Duodenal mucosa (tissue), 2 donors: ENCODE measurements around the gene EXTL2.
"Not testable (repeated sequence)": the region's sequence is repeated elsewhere in the genome, so short reads cannot be mapped to it uniquely, and the experiment has no call there.

ENCODE experiments used
- H3K27ac ChIP-seq: one replicate; pipeline ENCODE4 v1.7.0; 2013; ENCODE audit warnings: low read depth, low read length
- H3K27me3 ChIP-seq, 2 donors: one replicate each; pipeline ENCODE4 v1.7.0; 2013; ENCODE audit warnings: low read length in 2 of 2, control low read depth in 1 of 2; ENCODE audit not compliant: insufficient read depth in 2 of 2, control insufficient read depth in 1 of 2
- H3K36me3 ChIP-seq, 2 donors: one replicate each; pipeline ENCODE4 v1.7.0; 2013; ENCODE audit warnings: low read length in 2 of 2, control low read depth in 1 of 2; ENCODE audit not compliant: insufficient read depth in 2 of 2, control insufficient read depth in 1 of 2
- H3K4me1 ChIP-seq, 2 donors: one replicate each; pipeline ENCODE4 v1.7.0; 2013; ENCODE audit warnings: low read length in 2 of 2, control low read depth in 1 of 2; ENCODE audit not compliant: insufficient read depth in 2 of 2, control insufficient read depth in 1 of 2
- H3K4me3 ChIP-seq, 2 donors: one replicate each; pipeline ENCODE4 v1.7.0; 2013; ENCODE audit warnings: low read length in 2 of 2, low read depth in 1 of 2
- H3K9ac ChIP-seq, 2 donors: one replicate each; pipeline ENCODE4 v1.7.0; 2013; ENCODE audit warnings: low read length in 2 of 2, low read depth in 1 of 2
- H3K9me3 ChIP-seq, 2 donors: one replicate each; pipeline ENCODE4 v1.7.0; 2013; ENCODE audit warnings: low read length in 2 of 2, control low read depth in 1 of 2; ENCODE audit not compliant: control insufficient read depth in 1 of 2

Gene EXTL2, protein sequence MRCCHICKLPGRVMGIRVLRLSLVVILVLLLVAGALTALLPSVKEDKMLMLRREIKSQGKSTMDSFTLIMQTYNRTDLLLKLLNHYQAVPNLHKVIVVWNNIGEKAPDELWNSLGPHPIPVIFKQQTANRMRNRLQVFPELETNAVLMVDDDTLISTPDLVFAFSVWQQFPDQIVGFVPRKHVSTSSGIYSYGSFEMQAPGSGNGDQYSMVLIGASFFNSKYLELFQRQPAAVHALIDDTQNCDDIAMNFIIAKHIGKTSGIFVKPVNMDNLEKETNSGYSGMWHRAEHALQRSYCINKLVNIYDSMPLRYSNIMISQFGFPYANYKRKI

GRCh38 chr1:100894603-100895539, at the start of gene EXTL2:
Gene EXTL2, minus strand, starts transcription at chr1:100894842. Its CDS starts 6,085 bp downstream, at chr1:100888757.
- Histone ChIP-seq H3K27ac (peak within 1 kb of the TSS; percentile 90), H3K4me1 (peaks cover 17 to 18% of the 10 kb centered on the region in 2 donors), H3K9ac (peak within 1 kb of the TSS; percentile 63 to 93), H3K4me3 (peak within 1 kb of the TSS; percentile 96 to 98), H3K9me3 (peaks cover 3 to 5% of the 10 kb centered on the region in 2 donors), H3K27me3 (no peaks in the 10 kb centered on the region), H3K36me3 (peaks cover 3 to 13% of the 10 kb centered on the region in 2 donors)

GRCh38 chr1:100943533-100943932, 48.9 kb upstream of the EXTL2 start:
- H3K4me1 ChIP-seq = no peaks in the 10 kb centered on the region
- H3K9ac ChIP-seq = no peak overlapping the region
- H3K36me3 ChIP-seq = peaks cover under 1 to 16% of the 10 kb centered on the region in 2 donors
- no peaks in the 10 kb centered on the region for H3K27me3 ChIP-seq
- no peak overlapping the region for H3K27ac ChIP-seq
- no peak overlapping the region for H3K4me3 ChIP-seq
- no peaks in the 10 kb centered on the region for H3K9me3 ChIP-seq

GRCh38 chr1:100942304-100943046, 47.8 kb upstream of the EXTL2 start:
- Histone ChIP-seq H3K4me3 (no peak overlapping the region), H3K9ac (no peak overlapping the region), H3K4me1 (no peaks in the 10 kb centered on the region), H3K27me3 (no peaks in the 10 kb centered on the region), H3K36me3 (peaks cover 3 to 21% of the 10 kb centered on the region in 2 donors), H3K9me3 (no peaks in the 10 kb centered on the region), H3K27ac (no peak overlapping the region)

GRCh38 chr1:100941580-100942216, 47.1 kb upstream of the EXTL2 start:
- H3K9ac ChIP-seq = no peak overlapping the region
- H3K9me3 ChIP-seq = no peaks in the 10 kb centered on the region
- no peak overlapping the region for H3K27ac ChIP-seq
- no peak overlapping the region for H3K4me3 ChIP-seq
- no peaks in the 10 kb centered on the region for H3K4me1 ChIP-seq
- H3K27me3 ChIP-seq = no peaks in the 10 kb centered on the region
- H3K36me3 ChIP-seq = peaks cover 3 to 21% of the 10 kb centered on the region in 2 donors

GRCh38 chr1:100941098-100941527, 46.5 kb upstream of the EXTL2 start:
- Histone ChIP-seq H3K27ac (no peak overlapping the region), H3K4me3 (no peak overlapping the region), H3K9ac (no peak overlapping the region), H3K27me3 (no peaks in the 10 kb centered on the region), H3K9me3 (no peaks in the 10 kb centered on the region), H3K36me3 (peaks cover 3 to 21% of the 10 kb centered on the region in 2 donors), H3K4me1 (no peaks in the 10 kb centered on the region)

- Histone ChIP-seq H3K9ac (no peak overlapping the region), H3K4me1 (no peaks in the 10 kb centered on the region), H3K36me3 (peaks cover 7 to 12% of the 10 kb centered on the region in 2 donors), H3K9me3 (no peaks in the 10 kb centered on the region), H3K4me3 (no peak overlapping the region), H3K27ac (no peak overlapping the region), H3K27me3 (no peaks in the 10 kb centered on the region)
These were observed 41.7 kb upstream of the EXTL2 start for GRCh38 chr1:100936194-100936967.

DNA sequence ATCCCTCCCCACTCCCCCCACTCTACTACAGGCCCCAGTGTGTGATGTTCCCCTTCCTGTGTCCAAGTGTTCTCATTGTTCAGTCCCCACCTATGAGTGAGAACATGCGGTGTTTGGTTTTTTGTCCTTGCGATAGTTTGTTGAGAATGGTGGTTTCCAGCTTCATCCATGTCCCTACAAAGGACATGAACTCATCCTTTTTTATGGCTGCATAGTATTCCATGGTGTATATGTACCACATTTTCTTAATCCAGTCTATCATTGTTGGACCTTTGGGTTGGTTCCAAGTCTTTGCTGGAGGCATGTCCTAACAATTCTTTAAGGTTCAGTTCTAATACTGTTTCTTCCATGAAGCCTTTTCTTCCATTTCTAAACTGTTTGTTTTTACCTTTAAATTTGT, 38.9 kb upstream of the EXTL2 start:
- H3K27ac ChIP-seq, H3K4me1 ChIP-seq, H3K27me3 ChIP-seq, H3K9me3 ChIP-seq, H3K4me3 ChIP-seq, H3K9ac ChIP-seq: not testable (repeated sequence)
- peaks cover 7 to 10% of the 10 kb centered on the region in 2 donors for H3K36me3 ChIP-seq

DNA sequence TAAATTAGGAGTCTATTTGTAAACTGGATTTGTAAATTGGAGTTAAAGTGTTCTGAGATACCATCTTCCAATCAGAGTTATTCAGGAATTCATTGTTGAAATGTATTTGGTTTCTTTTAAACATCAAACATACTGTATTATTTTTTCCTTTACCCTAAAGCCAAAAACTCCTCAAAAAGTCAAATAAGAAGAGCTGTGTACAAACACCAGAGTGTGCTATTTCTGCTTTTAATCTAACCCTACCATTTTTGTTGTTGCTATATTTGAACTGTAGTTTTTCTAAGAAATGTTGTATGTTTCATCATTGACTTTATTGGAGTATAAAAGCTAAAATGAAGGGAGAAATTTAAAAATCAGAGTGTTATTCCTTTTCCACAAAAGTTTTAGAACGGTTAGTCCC, 37.1 kb upstream of the EXTL2 start:
- H3K9ac ChIP-seq = no peak overlapping the region
- H3K4me3 ChIP-seq = no peak overlapping the region
- H3K9me3 ChIP-seq = no peaks in the 10 kb centered on the region

DNA sequence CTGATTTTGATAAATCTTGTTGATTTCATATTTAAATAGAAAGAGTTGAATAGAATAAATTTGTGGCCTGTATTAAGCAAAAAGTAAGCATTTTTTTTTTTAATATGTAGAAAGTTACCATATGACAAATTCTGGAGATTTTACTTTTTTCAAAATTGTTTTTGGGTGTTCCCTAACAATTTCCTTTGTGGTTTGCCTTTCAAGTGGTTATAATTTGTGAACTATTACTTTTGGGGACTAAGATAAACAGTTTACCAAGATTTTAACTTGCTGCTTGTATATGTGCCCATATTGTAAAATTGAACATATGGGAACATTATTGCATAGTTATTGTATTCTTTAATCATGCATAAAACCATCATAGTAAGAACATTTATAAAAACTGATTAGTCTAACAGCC, 35.9 kb upstream of the EXTL2 start:
- no peaks in the 10 kb centered on the region for H3K9me3 ChIP-seq
- no peaks in the 10 kb centered on the region for H3K27me3 ChIP-seq
- H3K27ac ChIP-seq = no peak overlapping the region
- H3K4me1 ChIP-seq = no peaks in the 10 kb centered on the region
- no peak overlapping the region for H3K9ac ChIP-seq
- H3K4me3 ChIP-seq = no peak overlapping the region
- H3K36me3 ChIP-seq = peaks cover 8 to 17% of the 10 kb centered on the region in 2 donors

More for the DNA sequence above, 37.1 kb upstream of the EXTL2 start:
- peaks cover 4 to 6% of the 10 kb centered on the region in 2 donors for H3K36me3 ChIP-seq
- H3K27ac ChIP-seq = no peak overlapping the region
- no peaks in the 10 kb centered on the region for H3K27me3 ChIP-seq
- H3K4me1 ChIP-seq = no peaks in the 10 kb centered on the region
